Nephron (organoid): ENCODE measurements around the gene MAP3K2.

Source experiments
- H3K27ac Mint-ChIP-seq, 3 experiments: 2 replicates each; pipeline ENCODE4 v1.8.0; 2020; ENCODE audit warnings: mixed read lengths in 3 of 3, mild to moderate bottlenecking in 2 of 3, moderate library complexity in 1 of 3
- H3K27me3 Mint-ChIP-seq: 2 replicates; pipeline ENCODE4 v1.8.0; 2021; ENCODE audit warnings: low read depth, mild to moderate bottlenecking, moderate library complexity, mixed read lengths
- H3K36me3 Mint-ChIP-seq: 2 replicates; pipeline ENCODE4 v1.8.0; 2020; ENCODE audit warnings: low read depth, mixed read lengths
- H3K4me1 Mint-ChIP-seq: 2 replicates; pipeline ENCODE4 v1.8.0; 2020; ENCODE audit warnings: mixed read lengths
- H3K4me3 Mint-ChIP-seq, 3 experiments: 2 replicates each; pipeline ENCODE4 v1.8.0; 2020; ENCODE audit warnings: mild to moderate bottlenecking in 3 of 3, mixed read lengths in 3 of 3, moderate library complexity in 2 of 3
- H3K9me3 Mint-ChIP-seq: 2 replicates; pipeline ENCODE4 v1.8.0; 2020; ENCODE audit warnings: mixed read lengths
- TF ChIP-seq, protein P1 (sequence below), 3 experiments: fragments of 200-600 bp; sonication (generic); IDR thresholded peaks; one replicate each; pipeline ENCODE4 v1.5.0; 2021; ENCODE audit warnings: antibody characterized with exemption in 3 of 3; ENCODE audit not compliant: unreplicated experiment in 3 of 3

Gene MAP3K2

GRCh38 chr2:127347734-127348392 is 39.9 kb downstream of the MAP3K2 start:
- H3K27me3 Mint-ChIP-seq = no peaks in the 10 kb centered on the region
- H3K27ac Mint-ChIP-seq = no peak overlapping the region
- peaks cover 4% of the 10 kb centered on the region for H3K4me1 Mint-ChIP-seq
- peaks cover 11% of the 10 kb centered on the region for H3K9me3 Mint-ChIP-seq
- H3K4me3 Mint-ChIP-seq = no peak overlapping the region
- peaks cover 46% of the 10 kb centered on the region for H3K36me3 Mint-ChIP-seq
- TF ChIP-seq, protein P1, sequence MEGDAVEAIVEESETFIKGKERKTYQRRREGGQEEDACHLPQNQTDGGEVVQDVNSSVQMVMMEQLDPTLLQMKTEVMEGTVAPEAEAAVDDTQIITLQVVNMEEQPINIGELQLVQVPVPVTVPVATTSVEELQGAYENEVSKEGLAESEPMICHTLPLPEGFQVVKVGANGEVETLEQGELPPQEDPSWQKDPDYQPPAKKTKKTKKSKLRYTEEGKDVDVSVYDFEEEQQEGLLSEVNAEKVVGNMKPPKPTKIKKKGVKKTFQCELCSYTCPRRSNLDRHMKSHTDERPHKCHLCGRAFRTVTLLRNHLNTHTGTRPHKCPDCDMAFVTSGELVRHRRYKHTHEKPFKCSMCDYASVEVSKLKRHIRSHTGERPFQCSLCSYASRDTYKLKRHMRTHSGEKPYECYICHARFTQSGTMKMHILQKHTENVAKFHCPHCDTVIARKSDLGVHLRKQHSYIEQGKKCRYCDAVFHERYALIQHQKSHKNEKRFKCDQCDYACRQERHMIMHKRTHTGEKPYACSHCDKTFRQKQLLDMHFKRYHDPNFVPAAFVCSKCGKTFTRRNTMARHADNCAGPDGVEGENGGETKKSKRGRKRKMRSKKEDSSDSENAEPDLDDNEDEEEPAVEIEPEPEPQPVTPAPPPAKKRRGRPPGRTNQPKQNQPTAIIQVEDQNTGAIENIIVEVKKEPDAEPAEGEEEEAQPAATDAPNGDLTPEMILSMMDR (IDR thresholded peaks at IDR 0.05; ENCODE audit: unreplicated experiment in 3 of 3) = no peak

- Mint-ChIP-seq H3K4me1 (peaks cover 4% of the 10 kb centered on the region), H3K36me3 (peaks cover 47% of the 10 kb centered on the region), H3K9me3 (peaks cover 7% of the 10 kb centered on the region), H3K4me3 (no peak overlapping the region), H3K27me3 (no peaks in the 10 kb centered on the region), H3K27ac (no peak overlapping the region)
- TF ChIP-seq, protein P1 (IDR thresholded peaks at IDR 0.05; ENCODE audit: unreplicated experiment in 3 of 3) = no peak
Observed at GRCh38 chr2:127347015-127347414, 40.8 kb downstream of the MAP3K2 start.

- H3K9me3 Mint-ChIP-seq = peaks cover 6% of the 10 kb centered on the region
- H3K27me3 Mint-ChIP-seq = no peaks in the 10 kb centered on the region
- no peak overlapping the region for H3K27ac Mint-ChIP-seq
- no peak overlapping the region for H3K4me3 Mint-ChIP-seq
- H3K36me3 Mint-ChIP-seq = peaks cover 52% of the 10 kb centered on the region
- peaks cover 4% of the 10 kb centered on the region for H3K4me1 Mint-ChIP-seq
- TF ChIP-seq, protein P1 (IDR thresholded peaks at IDR 0.05; ENCODE audit: unreplicated experiment in 3 of 3) = no peak
Observed at GRCh38 chr2:127343277-127343676, 44.5 kb downstream of the MAP3K2 start.

DNA sequence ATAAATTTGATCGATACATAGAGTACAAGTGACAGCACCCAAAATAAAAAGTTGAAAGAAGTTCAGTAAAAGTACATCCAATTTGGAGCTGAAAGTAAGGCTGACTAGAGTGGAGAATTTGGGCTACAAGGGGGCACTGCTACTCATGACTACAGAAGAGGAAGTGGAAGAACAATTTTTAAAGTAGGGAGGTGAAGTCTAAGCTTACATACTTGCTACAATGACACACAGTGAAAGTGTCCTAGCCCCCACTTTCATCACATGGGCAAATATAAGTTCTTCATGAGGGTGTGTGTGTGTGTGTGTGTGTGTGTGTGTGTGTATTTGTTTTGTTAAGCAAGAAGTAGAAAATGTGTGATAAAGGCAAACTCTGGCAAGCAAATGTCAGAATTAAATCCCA is 45.7 kb downstream of the MAP3K2 start:
- H3K36me3 Mint-ChIP-seq = peaks cover 54% of the 10 kb centered on the region
- no peaks in the 10 kb centered on the region for H3K27me3 Mint-ChIP-seq
- TF ChIP-seq, protein P1 (IDR thresholded peaks at IDR 0.05; ENCODE audit: unreplicated experiment in 3 of 3) = no peak
- no peak overlapping the region for H3K4me3 Mint-ChIP-seq
- H3K27ac Mint-ChIP-seq = peak overlapping the region in 1 of 3 experiments; percentile 3
- peaks cover 6% of the 10 kb centered on the region for H3K9me3 Mint-ChIP-seq
- H3K4me1 Mint-ChIP-seq = no peaks in the 10 kb centered on the region

DNA sequence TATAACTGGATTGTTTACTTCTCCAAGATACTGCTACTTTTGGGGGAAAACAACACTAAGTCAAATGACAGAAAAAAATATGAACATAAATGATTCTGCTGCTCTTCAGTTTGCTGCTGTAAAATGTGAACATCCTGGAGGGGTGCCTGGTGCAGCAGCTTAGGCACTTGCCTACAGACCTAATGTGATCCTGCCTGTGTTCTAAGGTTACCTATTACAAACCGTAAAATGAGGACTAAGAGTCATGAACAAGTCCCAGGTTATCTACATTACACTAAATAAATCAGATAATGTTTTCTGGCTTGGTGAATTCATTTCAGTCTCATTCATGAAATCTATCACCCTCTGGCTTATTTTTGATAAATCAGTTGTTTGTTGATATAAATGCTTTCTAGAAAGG is 55.4 kb downstream of the MAP3K2 start:
- H3K4me1 Mint-ChIP-seq = no peaks in the 10 kb centered on the region
- peaks cover 47% of the 10 kb centered on the region for H3K36me3 Mint-ChIP-seq
- H3K27ac Mint-ChIP-seq = no peak overlapping the region
- TF ChIP-seq, protein P1 (IDR thresholded peaks at IDR 0.05; ENCODE audit: unreplicated experiment in 3 of 3) = no peak
- H3K27me3 Mint-ChIP-seq = no peaks in the 10 kb centered on the region
- no peaks in the 10 kb centered on the region for H3K9me3 Mint-ChIP-seq
- H3K4me3 Mint-ChIP-seq = no peak overlapping the region

GRCh38 chr2:127330753-127331152 is 57.0 kb downstream of the MAP3K2 start:
- H3K9me3 Mint-ChIP-seq = no peaks in the 10 kb centered on the region
- no peak overlapping the region for H3K4me3 Mint-ChIP-seq
- peaks cover 44% of the 10 kb centered on the region for H3K36me3 Mint-ChIP-seq
- no peaks in the 10 kb centered on the region for H3K27me3 Mint-ChIP-seq
- TF ChIP-seq, protein P1 (IDR thresholded peaks at IDR 0.05; ENCODE audit: unreplicated experiment in 3 of 3) = no peak
- no peak overlapping the region for H3K27ac Mint-ChIP-seq
- no peaks in the 10 kb centered on the region for H3K4me1 Mint-ChIP-seq
